ENCODE results near the gene LRP5. TPM values are rescaled to one million over a fixed set of nuclear protein-coding genes. Genes with fewer than 3 reads are reported as not detected.
A peak's percentile ranks its signal among the peaks of the same experiment; 100 is the strongest.

The LRP5 gene
- total RNA-seq, 4 donors from 2014 or later = 22.3 to 43.2 (median 33.8) TPM

GRCh38 chr11:68311160-68312116 lies 953 bp upstream of the LRP5 start:
- Histone ChIP-seq H3K27me3 (no peaks in the 10 kb centered on the region), H3K4me3 (peak overlapping the region in 2 of 4 donors; percentile 31 to 88), H3K4me1 (peaks cover 0 to 31% (median 14%) of the 10 kb centered on the region in 4 donors), H3K36me3 (no peaks in the 10 kb centered on the region), H3K27ac (peak overlapping the region in 3 of 4 donors; percentile 64 to 82 (median 66)), H3K9me3 (no peaks in the 10 kb centered on the region)
- DNase-seq (ENCODE audit: low spot score in 2 of 2) = no peak
- 68 to 72% methylated on average over 25 of the region's 25 CpGs for WGBS, 2 donors
- TF ChIP-seq POLR2A (IDR thresholded peaks at IDR 0.05) (no peak), CTCF (IDR thresholded peaks at IDR 0.05) (no peak), EP300 (IDR thresholded peaks at IDR 0.05) (no peak)

GRCh38 chr11:68312780-68313573 lies 586 bp downstream of the LRP5 start:
- 0 to 1% methylated on average over 15 to 69 of the region's 102 CpGs for WGBS, 2 donors
- no peaks in the 10 kb centered on the region for H3K9me3 ChIP-seq
- H3K36me3 ChIP-seq = no peaks in the 10 kb centered on the region
- peaks cover 0 to 43% (median 20%) of the 10 kb centered on the region in 4 donors for H3K4me1 ChIP-seq
- peak overlapping the region; percentile 73 to 88 (median 76) for H3K4me3 ChIP-seq
- peak overlapping the region in 3 of 4 donors; percentile 64 to 82 (median 69) for H3K27ac ChIP-seq
- TF ChIP-seq EP300 (IDR thresholded peaks at IDR 0.05) = no peak
- no peak for TF ChIP-seq CTCF (IDR thresholded peaks at IDR 0.05)
- TF ChIP-seq POLR2A (IDR thresholded peaks at IDR 0.05) = no peak
- H3K27me3 ChIP-seq = no peaks in the 10 kb centered on the region
- no peak for DNase-seq (ENCODE audit: low spot score in 2 of 2)

- no peaks in the 10 kb centered on the region for H3K9me3 ChIP-seq
- no peaks in the 10 kb centered on the region for H3K36me3 ChIP-seq
- no peak for DNase-seq (ENCODE audit: low spot score in 2 of 2)
- 14 to 18% methylated on average over 19 of the region's 19 CpGs for WGBS, 2 donors
- H3K4me1 ChIP-seq = peaks cover 0 to 43% (median 20%) of the 10 kb centered on the region in 4 donors
- no peak for TF ChIP-seq POLR2A (IDR thresholded peaks at IDR 0.05)
- no peak for TF ChIP-seq CTCF (IDR thresholded peaks at IDR 0.05)
- TF ChIP-seq EP300 (IDR thresholded peaks at IDR 0.05) = no peak
- peak overlapping the region; percentile 6 to 82 (median 66) for H3K27ac ChIP-seq
- peak overlapping the region; percentile 73 to 88 (median 76) for H3K4me3 ChIP-seq
- no peaks in the 10 kb centered on the region for H3K27me3 ChIP-seq
Measured at GRCh38 chr11:68313574-68314202, 1.3 kb downstream of the LRP5 start.

GRCh38 chr11:68314203-68315170 lies 2.1 kb downstream of the LRP5 start:
- no peak for DNase-seq (ENCODE audit: low spot score in 2 of 2)
- Histone ChIP-seq H3K4me1 (peaks cover 0 to 43% (median 20%) of the 10 kb centered on the region in 4 donors), H3K9me3 (no peaks in the 10 kb centered on the region), H3K36me3 (no peaks in the 10 kb centered on the region), H3K4me3 (peak overlapping the region; percentile 73 to 88 (median 76)), H3K27ac (peak overlapping the region; percentile 6 to 82 (median 66)), H3K27me3 (no peaks in the 10 kb centered on the region)
- TF ChIP-seq CTCF (IDR thresholded peaks at IDR 0.05) (no peak), EP300 (IDR thresholded peaks at IDR 0.05) (no peak), POLR2A (IDR thresholded peaks at IDR 0.05) (no peak)
- 33 to 34% methylated on average over 26 to 27 of the region's 27 CpGs for WGBS, 2 donors
